ENCODE data around the gene NOXO1. TPM values are rescaled to one million over a fixed set of nuclear protein-coding genes. Genes with fewer than 3 reads are reported as not detected.

The NOXO1 gene
- total RNA-seq, 1 donor from 2014 or later = 1.5 TPM

DNA sequence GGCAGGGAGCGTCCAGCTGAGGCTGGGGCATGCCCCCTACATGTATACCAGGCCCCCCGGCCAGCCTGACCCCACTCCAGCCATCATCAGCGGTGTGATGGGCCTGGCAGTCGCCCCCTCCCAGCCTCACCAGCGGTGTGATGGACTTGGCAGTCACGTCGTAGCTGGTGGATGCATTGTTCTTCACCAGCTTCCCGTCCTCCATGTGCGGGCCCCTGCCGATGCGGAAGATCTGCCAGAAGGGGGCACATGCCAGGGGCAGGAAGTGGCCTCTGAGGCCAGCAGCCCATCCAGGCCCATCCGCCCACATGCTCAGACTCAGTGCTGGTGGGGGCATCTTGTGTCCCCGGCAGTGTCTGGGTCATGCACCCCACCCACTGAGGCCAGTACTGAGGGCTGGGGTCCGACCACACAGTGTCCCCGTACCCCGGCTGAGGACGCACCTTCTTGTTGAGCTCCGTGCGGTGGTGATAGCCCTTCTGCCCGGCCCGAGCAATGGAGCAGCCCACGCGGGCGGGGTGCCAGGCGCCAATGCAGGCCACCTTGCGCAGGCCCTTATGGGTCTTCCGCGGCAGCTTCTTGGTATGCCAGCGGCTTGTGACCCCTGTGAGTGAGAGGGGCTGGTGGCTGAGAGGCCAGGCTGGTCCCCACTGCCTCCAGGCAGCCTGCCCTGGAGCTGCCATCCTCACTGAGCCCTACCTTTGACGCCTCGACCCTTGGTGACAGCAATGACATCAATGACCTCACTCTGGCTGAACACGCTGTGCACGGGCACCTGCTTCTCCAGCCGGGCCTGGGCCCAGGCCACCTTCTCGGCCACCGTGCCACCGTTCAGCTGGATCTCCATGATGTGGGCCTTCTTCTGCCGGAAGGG lies 34.5 kb downstream of the NOXO1 start:
- H3K27ac Mint-ChIP-seq = no peak overlapping the region
- no peak for DNase-seq (ENCODE audit: low spot score, unreplicated experiment)
- H3K4me3 Mint-ChIP-seq (ENCODE audit: low read depth) = no peak overlapping the region
- TF ChIP-seq, protein P1, sequence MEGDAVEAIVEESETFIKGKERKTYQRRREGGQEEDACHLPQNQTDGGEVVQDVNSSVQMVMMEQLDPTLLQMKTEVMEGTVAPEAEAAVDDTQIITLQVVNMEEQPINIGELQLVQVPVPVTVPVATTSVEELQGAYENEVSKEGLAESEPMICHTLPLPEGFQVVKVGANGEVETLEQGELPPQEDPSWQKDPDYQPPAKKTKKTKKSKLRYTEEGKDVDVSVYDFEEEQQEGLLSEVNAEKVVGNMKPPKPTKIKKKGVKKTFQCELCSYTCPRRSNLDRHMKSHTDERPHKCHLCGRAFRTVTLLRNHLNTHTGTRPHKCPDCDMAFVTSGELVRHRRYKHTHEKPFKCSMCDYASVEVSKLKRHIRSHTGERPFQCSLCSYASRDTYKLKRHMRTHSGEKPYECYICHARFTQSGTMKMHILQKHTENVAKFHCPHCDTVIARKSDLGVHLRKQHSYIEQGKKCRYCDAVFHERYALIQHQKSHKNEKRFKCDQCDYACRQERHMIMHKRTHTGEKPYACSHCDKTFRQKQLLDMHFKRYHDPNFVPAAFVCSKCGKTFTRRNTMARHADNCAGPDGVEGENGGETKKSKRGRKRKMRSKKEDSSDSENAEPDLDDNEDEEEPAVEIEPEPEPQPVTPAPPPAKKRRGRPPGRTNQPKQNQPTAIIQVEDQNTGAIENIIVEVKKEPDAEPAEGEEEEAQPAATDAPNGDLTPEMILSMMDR (IDR thresholded peaks at IDR 0.05; ENCODE audit: unreplicated experiment) = no peak
- no peaks in the 10 kb centered on the region for H3K9me3 Mint-ChIP-seq (ENCODE audit: low read depth)
- H3K27me3 Mint-ChIP-seq = no peaks in the 10 kb centered on the region
- no peaks in the 10 kb centered on the region for H3K4me1 Mint-ChIP-seq (ENCODE audit: low read depth)
- no peaks in the 10 kb centered on the region for H3K36me3 Mint-ChIP-seq (ENCODE audit: insufficient read depth)

DNA sequence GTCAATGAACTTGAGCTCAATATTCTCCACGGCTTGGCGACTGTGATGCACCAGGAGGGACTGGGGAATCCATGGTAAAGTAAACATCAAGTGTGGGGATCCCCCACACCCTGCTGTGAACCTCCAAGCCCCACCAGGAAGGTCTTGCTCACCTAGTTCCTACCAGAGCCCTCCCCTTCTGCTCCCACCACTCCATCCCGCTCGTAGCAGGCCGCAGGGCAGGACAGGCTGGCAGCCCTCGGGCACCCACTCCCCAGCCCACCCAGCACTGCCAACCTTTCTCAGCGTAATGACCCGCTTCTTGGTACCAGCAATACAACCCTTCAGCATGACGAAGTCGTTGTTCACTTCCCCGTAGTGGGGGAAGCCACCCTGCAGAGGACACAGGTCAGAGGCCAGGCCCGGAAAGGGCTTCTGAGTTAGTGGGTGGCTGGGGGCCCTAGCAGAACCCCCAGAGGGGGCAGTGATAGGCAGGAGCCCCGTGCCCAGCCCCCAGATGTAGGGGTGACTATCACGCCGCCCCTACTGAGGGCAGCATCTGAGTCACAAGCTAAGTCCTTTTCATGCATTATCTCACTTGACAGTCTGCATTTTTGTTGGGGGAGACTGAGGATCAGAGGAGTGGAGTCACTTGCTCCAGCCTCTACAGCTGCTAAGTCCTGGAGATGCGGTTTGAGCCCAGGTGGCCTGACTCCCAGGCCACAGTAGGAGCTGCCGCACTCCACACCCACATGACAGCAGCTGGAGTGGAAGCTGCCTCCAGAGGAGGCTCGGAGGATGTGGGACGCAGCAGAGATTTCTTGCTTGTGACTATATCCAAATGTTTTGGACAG lies 35.5 kb downstream of the NOXO1 start:
- Mint-ChIP-seq H3K4me3 (ENCODE audit: low read depth) (no peak overlapping the region), H3K27ac (no peak overlapping the region), H3K9me3 (ENCODE audit: low read depth) (no peaks in the 10 kb centered on the region), H3K27me3 (no peaks in the 10 kb centered on the region), H3K4me1 (ENCODE audit: low read depth) (peaks cover 2% of the 10 kb centered on the region), H3K36me3 (ENCODE audit: insufficient read depth) (no peaks in the 10 kb centered on the region)
- DNase-seq (ENCODE audit: low spot score, unreplicated experiment) = no peak
- TF ChIP-seq, protein P1 (IDR thresholded peaks at IDR 0.05; ENCODE audit: unreplicated experiment) = no peak

DNA sequence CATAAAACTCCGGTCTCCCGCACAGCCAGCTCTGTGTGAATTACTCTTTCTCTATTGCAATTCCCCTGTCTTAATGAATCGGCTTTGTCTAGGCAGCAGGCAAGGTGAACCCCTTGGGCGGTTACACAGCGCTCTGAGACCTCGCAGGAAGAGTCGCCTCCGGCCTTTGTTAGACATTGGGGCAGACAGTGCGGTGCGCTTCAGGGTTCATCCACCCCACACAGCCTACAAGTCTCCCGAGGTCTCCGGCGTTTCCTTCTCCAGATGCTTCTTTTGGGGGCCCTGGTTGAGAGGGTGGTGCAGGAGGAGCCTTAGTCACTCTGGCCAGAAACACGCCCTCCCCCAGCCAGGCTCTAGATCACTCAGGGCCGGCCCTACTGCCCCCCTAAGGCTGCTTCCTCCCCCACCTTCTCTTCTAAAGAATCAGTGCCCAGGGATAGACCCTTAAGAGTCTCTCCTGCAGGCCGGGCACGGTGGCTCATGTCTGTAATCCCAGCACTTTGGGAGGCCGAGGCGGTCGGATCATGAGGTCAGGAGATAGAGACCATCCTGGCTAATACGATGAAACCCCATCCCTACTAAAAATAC lies 36.6 kb downstream of the NOXO1 start:
- TF ChIP-seq, protein P1 (IDR thresholded peaks at IDR 0.05; ENCODE audit: unreplicated experiment) = no peak
- Mint-ChIP-seq H3K36me3 (ENCODE audit: insufficient read depth) (no peaks in the 10 kb centered on the region), H3K4me3 (ENCODE audit: low read depth) (no peak overlapping the region), H3K27me3 (no peaks in the 10 kb centered on the region), H3K27ac (no peak overlapping the region), H3K9me3 (ENCODE audit: low read depth) (no peaks in the 10 kb centered on the region), H3K4me1 (ENCODE audit: low read depth) (peaks cover 2% of the 10 kb centered on the region)
- DNase-seq (ENCODE audit: low spot score, unreplicated experiment) = no peak

DNA sequence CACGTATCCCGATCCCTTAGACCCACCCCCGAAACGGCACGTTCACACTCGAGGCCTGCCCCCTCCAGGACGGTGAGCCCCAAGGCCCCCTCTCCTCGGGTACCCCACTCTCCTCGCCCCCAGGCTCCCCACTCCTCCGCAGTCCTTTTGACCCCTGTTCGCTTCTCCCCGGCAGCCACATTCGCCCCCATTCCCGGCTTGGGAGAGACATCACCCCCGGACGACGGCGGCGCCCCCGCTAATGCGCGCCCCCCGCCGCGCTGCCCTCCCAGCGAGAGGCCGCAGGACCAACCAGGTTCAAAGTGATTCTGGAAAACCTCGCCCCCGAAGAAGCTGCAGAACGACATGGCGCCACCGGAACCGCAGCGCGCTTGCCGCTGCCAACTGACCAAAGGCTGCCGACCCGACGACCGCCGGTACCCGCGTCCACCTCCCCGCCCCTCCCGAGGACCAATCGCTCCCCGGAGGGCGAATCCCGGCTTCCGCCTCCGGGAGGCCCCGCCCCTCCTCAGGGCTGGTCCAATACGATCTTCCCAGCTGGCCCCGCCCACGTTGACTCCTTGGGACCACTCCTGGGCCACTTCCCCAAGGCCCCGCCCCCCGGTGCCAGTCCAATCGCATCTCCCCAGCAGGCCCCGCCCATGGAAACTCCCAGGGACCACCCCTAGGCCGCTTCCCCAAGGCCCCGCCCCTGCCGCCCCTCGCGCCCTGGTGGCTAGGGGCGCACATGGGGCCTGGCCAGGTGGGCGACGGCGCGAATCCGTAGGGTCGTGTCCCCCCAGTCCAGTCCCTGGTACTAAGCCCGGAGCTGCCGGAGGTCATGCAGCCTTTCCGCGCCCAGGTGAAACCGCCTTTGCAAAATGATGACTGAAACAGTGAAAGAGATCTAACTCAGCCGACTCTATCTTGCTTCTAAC lies 38.2 kb downstream of the NOXO1 start, which contains the start of gene MSRB1:
Gene MSRB1 (minus strand): TSS at position 390 of the 917 bp plus-strand sequence. CDS start 43 bp downstream, at position 347.
- DNase-seq (ENCODE audit: low spot score, unreplicated experiment) = peak; percentile 100
- Mint-ChIP-seq H3K27ac (peak within 1 kb of the TSS; percentile 77), H3K4me3 (ENCODE audit: low read depth) (peak within 1 kb of the TSS; percentile 88), H3K9me3 (ENCODE audit: low read depth) (no peaks in the 10 kb centered on the region), H3K27me3 (no peaks in the 10 kb centered on the region), H3K36me3 (ENCODE audit: insufficient read depth) (no peaks in the 10 kb centered on the region), H3K4me1 (ENCODE audit: low read depth) (peaks cover 2% of the 10 kb centered on the region)
- TF ChIP-seq, protein P1 (IDR thresholded peaks at IDR 0.05; ENCODE audit: unreplicated experiment) = peak; percentile 14
